GM10248 (cell line): Measurements from ENCODE around the gene SIRPG.

Experiments used
- CTCF ChIA-PET: fragments of 300-600 bp; sonication (Branson Sonifier 250); formaldehyde crosslinking; extraction: SDS; loops from one replicate; lab custom pipeline; 2021; ENCODE audit warnings: antibody characterized with exemption; lab: Yijun Ruan, JAX
- POLR2A ChIA-PET: fragments of 350-650 bp; sonication (Branson Sonifier 250); formaldehyde crosslinking; extraction: SDS; loops from one replicate; lab custom pipeline; 2020; ENCODE audit warnings: antibody characterized with exemption; lab: Yijun Ruan, JAX
- DNase-seq: peaks from one replicate; pipeline ENCODE4 v3.0.0; 2012; ENCODE audit errors: extremely low spot score
- CTCF ChIP-seq: IDR thresholded peaks from 2 replicates; pipeline ENCODE4 v1.5.1; 2012; ENCODE audit warnings: mild to moderate bottlenecking, low read depth; ENCODE audit errors: extremely low read depth, missing control alignments, control extremely low read depth

Gene SIRPG

GRCh38 chr20:1626528-1627199 is 30.9 kb downstream of the SIRPG start:
- CTCF ChIA-PET: no interaction called here
- DNase-seq: no peak
- TF ChIP-seq CTCF: no peak
- POLR2A ChIA-PET: no interaction called here

GRCh38 chr20:1625083-1625690 is 32.4 kb downstream of the SIRPG start:
- TF ChIP-seq CTCF: no peak
- POLR2A ChIA-PET: no interaction called here
- CTCF ChIA-PET: interaction anchor here (1.3 kb wide), 1 partner anchor 109 kb away, joined by 4 read pairs; no protein-coding TSS in a partner anchor
- peak; percentile 2 for DNase-seq

GRCh38 chr20:1623501-1624205 is 33.9 kb downstream of the SIRPG start:
- POLR2A ChIA-PET: no interaction called here
- no peak for TF ChIP-seq CTCF
- peak; percentile 2 for DNase-seq
- CTCF ChIA-PET: interaction anchor here (0.7 to 1.0 kb wide), 2 partner anchors 8 to 153 kb away, joined by 3 to 4 read pairs; no protein-coding TSS in a partner anchor

DNA sequence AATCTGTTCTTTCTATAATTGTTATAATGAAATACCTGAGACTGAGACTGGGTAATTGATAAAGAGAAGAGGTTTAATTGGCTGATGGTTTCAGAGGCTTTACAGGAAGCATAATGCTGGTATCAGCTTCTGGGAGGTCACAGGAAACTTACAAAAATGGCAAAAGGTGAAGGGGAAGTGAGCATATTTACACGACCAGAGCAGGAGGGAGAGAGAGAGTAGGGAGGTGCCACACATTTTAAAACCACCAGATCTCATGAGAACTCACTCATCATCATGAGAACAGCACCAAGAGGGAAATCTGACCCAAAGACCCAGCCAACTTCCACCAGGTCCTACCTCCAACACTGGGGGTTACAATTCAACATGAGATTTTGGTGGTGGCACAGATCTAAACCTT is 35.1 kb downstream of the SIRPG start:
- DNase-seq: peak; percentile 3
- no peak for TF ChIP-seq CTCF
- POLR2A ChIA-PET: no interaction called here
- CTCF ChIA-PET: no interaction called here

- DNase-seq: peak; percentile 1
- CTCF ChIA-PET: no interaction called here
- TF ChIP-seq CTCF: no peak
- POLR2A ChIA-PET: no interaction called here
Observed at GRCh38 chr20:1621316-1621715, 36.3 kb downstream of the SIRPG start.

GRCh38 chr20:1619861-1620444 is 37.6 kb downstream of the SIRPG start, which contains the start of gene SIRPB1:
Gene SIRPB1 (minus strand): TSS chr20:1620009. CDS start chr20:1619944, 65 bp downstream.
- TF ChIP-seq CTCF: no peak
- ChIA-PET POLR2A (no interaction called here), CTCF (interaction anchor here (1.0 to 2.6 kb wide), 2 partner anchors 11 to 157 kb away, joined by 3 to 7 read pairs; no protein-coding TSS in a partner anchor)
- DNase-seq: peak; percentile 4
